OCI-LY3 (cell line): Measurements from ENCODE around the gene TNFRSF4.

Source experiments
- CTCF ChIP-seq: fragments of 200-600, 300-600 bp; sonication (generic); IDR thresholded peaks from 2 replicates; pipeline ENCODE4 v1.5.1; 2014; ENCODE audit warnings: antibody characterized with exemption, low read length, low read depth
- EZH2phosphoT487 ChIP-seq: fragments of 200-600 bp; shearing (Covaris generic); IDR thresholded peaks from 2 replicates; pipeline ENCODE4 v1.6.1; 2018; ENCODE audit warnings: antibody characterized with exemption, mixed run types, low read depth

DNA sequence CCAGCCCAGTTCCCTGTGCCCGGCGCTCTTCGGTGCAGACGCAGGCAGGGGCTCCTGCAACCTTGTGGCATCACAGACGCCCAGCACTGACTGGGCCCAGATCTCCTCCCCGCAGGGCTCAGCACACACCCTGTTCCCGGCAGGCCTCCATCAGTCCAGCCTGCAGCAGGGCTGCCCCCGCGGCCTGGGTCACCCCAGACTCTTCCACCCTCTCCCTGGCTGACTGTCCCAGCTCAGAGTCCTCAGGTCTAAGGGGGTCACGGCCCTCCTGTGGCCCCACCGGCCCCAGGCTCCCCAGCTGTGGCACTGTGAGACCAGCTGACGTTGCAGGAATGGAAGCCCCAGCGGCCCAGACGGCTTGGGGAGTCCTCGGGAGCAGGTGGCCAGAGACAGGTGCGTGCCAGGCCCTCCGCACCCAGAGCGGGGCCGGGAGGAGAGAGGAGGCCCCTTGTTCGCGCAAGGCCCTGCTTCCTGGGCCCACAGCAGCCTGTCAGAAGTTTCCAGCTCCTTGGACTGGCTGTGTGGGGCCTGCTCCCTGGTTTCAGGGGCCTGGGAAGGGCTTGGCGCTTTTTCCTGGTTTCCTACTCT is 22.3 kb upstream of the TNFRSF4 start:
- TF ChIP-seq CTCF: no peak
- no peak for TF ChIP-seq EZH2phosphoT487
